ENCODE measurements around the gene XDH.
A peak's percentile ranks its signal among the peaks of the same experiment; 100 is the strongest.

The XDH gene

DNA sequence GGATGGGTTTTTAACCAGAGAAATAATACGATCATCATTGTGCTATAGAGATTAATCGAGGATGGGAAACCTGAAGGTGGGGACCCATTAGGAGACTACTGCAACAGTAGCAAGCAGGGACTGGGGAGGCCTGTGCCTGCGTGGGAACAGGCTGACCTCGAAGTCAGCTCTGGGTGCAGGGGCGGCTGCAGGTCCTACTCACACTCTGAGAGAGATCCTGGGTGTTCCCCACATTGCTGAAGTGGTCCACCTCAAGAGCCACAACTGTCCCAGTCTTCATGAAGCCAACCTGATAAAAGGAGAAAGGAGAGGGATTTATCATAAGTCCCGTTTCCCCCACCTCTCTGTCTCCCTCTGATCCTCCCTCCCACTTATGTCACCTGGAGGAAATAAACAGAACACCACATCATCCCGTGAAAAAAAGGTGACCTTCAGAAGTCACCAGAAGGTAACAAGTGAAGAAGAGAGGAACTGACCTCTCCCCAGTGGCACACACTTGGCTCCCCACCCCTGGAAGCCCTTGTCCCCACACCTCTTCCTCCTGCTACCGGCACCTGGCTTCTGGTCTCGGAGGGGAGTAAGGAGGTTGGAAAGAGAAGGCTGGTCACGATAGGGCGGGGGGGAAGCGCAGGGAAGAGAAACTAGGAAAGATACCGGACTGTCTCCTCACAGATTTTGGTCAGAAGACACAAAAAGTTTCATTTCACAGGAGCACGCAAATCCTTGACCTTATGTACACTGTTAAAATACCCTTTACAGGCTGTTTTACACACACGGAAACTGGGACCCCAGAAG, 50.4 kb downstream of the XDH start:
- DNase-seq = no peak

DNA sequence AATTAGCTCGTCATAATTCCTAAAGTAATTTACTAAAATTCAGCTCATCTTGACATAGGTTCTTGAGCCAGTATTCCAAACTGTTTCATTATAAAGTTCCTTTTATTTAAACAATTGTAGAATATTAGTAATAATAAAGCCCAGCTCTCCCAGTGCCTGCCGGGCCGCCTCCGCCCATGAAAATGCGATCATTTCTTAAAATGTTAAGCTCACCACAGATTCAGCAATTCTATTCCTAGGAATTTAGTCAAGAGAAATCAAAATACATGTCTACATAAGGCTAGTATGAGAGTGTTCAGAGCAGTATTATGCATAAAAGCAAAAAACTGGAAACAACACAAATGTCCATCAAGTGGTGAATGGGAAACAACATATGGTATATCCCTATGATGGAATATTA, 52.0 kb downstream of the XDH start:
- no peak for DNase-seq

DNA sequence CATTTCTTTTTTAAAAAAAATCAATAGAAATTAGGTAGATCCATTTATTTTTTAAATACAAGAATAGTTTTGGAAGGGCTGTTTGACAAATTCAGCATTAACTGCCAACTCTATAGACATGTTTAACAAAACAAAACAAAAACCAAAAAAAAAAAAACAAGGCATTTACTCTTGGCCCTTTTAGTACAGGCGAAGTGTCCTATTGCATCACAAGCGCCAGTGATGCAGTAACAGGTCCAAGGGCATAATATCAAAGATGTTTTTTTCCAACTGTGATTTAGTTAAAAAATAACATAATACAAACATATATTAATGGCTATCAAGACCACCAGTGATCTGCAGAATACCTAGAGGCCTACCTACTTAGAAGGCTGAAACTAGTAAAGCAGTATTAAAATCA, 55.3 kb downstream of the XDH start:
- no peak for DNase-seq

DNA sequence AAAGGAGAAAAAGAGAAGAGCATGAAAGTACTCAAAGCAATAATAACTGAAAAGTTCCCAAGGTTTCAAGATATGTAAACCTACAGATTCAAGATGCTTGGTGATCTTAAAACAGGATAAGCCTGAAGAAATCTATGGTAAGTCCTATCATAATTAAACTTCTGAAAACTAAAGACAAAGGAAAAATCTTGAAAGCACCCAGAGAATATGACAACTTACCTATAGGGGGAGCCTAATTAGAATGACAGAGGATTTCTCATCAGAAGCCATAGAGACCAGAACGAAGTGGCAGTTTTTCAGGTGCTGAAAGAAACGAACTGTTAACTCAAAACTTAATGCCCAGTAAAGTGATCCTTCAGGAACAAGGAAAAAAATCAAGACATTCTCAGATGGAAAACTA, 59.7 kb downstream of the XDH start:
- DNase-seq = no peak

DNA sequence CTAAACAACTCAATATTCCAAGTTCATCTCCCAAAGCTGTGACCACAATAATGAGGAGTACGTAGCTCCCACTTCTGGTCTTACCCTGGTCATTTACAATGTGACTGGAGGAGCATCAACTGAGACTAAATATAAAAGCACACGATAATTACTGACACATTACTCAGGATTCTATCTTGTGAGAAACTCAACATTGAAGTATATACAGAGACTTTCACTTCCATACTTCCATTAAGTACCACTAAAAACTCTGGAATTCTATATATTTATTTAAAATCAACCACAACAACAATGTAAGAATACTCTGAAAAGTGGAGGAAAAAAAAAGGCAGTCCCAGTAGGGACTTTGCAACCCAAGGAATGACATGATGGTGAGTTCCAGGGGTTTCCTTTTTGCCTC, 61.4 kb downstream of the XDH start:
- DNase-seq = no peak

DNA sequence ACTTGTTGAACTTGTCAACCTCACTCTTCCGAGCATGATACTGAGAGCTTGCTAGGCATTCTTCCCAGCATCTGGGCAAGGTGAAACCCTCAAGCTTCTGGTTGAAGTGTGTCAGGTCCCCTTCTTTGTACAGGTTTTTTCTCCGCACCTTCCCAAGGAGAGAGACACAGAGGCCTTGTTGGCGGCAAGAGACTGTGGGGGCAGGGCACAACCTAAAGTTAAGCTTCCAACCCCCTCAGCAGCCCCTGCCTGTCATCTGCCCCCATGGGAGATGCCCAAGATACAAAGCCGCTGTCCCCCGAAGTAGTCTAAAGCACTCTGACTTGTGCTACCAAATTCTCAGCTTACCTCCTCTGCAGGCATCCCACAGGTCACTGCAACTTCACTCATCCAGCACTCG, 64.9 kb downstream of the XDH start:
- DNase-seq = no peak

DNA sequence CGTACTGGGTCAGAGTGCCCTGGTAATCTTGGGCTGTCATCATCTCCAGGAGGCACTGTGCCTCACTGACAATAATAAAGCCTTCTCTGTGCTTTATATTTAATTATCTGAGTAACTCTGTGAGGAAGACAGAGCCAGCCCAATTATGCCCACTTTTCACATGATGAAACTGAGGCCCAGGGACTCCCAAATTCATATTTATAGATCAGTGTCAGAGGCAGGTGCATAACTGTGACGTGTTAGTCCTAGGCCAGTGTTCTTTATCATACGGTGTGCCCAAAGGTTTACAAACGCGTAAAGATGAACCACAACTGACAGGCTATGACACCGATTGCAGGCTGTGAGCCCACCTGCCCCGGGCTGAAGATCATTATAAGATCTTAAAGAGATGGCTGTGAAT, 65.4 kb downstream of the XDH start:
- DNase-seq = no peak

DNA sequence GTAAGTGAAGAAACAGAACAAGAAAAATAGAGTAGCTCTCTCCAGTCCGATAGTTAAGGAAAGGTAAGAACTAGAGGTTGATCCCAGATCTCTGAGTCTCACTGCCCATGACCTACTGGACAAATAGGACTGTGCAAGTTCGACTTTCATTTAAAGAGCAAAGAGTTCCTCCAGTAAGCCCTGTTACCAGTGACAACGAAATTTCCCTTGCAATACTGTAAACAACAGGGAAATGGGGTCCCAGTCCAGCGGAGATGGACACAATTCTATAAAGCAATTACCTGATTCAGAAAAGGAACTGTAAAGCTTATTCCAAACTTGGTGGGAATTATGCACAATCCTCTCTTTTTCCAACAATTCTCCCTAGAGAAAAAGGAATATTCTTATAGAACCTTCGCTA, 65.9 kb downstream of the XDH start:
- no peak for DNase-seq

DNA sequence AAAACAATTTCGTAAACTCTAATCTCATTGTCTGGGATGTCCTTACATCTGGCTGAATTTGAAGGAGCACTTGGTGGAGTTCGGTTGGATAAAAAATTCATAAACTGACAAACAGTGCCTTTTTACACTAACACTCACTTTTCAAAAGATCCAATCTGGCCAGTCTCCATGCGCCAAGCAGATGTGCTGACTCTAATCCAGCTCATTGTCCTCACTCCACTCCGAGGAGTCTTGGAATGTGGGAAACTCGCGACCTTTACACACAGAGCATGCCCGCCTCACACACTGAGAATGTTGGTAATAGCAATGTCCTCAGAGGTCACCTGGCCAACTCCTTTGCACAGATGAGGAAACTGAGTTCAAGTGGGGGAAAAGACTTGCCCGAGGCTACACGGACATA, 66.8 kb downstream of the XDH start:
- no peak for DNase-seq

DNA sequence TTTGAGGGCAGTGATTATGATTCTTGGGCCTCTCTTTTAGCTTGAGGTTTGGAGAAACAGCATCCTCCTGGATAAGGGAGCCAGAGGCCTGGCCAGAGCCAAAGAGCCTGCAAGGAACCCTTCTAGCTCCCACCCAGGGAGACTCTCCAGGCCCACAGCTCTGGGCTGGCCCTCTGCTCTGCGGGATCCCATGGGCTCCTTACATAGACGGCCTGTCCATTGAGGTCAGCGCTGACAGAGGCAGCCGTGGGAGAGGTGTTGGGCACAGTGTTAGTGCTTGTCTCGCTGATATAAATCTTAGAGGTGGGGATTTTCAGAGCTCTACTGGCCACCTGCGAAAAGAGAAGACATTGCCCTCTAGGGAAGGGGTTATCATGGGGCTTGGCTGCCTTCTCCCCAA, 67.2 kb downstream of the XDH start:
- DNase-seq = no peak

DNA sequence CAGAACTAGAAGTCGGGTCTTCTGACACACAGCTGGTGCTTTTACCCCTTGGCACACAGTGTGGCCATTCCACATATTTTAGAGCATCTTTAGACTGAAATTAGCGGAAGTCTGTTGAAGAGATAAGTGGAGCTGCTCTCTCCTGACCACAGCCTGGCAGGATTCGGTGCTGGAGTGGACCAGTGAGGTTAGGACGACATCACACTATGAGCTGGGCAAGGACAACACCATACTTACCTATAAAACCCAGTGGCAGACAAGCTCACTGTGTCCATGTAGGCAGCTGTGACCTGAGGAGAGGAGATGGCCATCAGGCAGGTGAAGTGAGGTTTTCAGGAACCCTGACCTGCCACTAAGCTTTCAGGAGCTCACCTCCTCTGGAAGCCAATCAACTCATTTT, 70.1 kb downstream of the XDH start:
- no peak for DNase-seq

DNA sequence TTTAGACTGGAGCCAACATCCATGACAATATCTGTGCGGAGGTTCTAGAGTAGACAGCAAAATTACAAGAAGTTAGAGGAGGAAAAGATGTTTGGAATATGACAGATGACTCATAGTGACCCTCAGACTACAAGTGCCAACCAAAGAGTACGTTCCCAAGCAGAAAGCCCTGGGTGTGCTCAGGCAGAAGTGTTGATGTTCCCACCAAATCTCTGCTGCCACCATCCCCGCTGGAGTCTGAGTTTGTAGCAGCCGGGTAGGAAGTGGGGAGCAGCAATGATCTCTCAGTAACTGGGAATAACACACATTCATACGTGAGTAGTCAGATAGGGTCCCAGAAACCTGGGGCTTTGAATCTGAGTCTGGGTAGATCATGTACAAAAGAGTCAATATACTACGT, 73.2 kb downstream of the XDH start:
- DNase-seq = no peak

DNA sequence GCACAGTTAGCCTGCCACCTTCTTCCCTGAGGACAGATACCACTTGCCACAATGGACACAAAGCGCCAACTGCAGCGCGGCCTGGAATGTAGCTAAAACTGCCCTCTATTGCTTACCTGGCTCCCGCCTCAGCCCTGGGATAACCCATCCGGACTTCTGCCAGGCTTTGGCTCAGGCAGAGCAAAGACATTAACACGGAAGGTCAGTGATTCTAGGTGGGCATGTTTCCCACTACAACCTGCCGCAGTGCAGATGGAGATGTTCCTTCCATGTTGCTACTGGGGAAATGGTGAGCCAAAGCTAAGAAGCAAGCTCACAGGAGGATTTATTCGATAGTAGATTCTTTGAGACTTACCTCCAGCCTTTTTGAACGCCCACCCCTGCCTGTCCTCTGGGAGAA, 74.8 kb downstream of the XDH start:
- DNase-seq = no peak

DNA sequence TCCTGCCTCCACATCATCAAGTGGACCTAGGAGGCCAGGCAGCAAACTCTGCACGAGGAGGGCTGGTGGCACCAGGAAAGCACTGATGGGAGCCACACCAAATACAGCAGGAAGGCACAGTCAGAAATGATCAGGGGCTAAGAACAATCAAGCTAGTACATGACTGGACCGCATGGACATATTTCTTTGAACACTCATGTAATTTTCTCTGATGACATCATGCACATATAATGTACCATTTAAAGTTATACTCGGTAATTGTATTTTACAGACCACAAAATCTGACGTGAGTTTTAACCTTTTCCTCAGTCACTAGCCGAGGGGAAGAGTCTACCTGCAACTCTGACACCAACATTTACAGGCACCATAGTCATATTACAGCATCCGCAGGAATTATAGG, 76.7 kb downstream of the XDH start:
- DNase-seq = no peak

DNA sequence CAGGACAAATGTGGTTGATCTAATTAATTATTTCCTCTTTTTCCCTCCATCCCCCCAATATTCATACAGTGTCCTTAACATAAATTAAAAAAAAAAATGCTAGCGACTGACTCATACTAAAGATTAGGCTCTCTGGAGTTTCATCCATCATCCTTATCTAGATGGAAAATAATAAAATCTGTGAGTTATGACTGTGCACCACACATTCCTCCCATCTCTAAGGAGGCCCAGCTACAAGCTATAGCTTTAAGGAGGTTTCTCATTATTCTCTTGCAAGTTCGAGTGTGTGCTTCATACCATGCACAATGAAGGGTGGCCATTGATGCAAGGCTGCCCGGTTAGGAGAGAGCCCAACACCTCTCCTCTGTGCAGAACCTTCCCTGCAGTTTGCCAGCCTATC, 77.3 kb downstream of the XDH start:
- no peak for DNase-seq

DNA sequence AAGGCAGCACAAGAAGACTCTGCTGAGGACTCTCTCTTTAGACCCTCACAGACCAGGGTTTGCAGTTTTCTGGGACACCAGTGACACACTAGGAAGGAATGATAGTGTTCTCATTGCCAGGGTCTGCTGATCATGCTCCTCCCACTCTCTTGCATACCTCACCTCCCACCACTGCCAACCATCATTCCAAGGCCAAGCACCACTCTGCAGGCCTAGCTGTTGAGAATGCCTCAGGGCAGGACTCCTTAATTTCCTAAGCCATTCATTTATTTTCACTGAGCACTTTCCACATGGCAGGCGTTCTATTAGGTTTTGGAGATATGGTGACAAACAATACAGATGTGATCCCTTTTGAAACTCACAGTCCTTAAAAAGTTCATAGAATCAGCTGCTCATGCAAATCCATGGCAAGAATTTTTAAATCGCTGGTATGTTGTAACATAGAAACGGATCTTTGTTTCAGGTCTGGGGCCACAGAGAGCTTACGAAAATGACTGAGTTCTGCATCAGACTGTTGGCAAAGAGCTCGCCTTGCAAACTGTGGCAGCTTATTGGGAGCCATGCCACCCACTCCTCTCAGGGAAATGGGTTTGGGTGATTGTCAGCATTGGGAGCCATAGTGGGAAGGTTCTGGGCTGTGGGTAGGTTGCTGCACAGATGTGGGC, 78.5 kb downstream of the XDH start:
- DNase-seq = no peak

DNA sequence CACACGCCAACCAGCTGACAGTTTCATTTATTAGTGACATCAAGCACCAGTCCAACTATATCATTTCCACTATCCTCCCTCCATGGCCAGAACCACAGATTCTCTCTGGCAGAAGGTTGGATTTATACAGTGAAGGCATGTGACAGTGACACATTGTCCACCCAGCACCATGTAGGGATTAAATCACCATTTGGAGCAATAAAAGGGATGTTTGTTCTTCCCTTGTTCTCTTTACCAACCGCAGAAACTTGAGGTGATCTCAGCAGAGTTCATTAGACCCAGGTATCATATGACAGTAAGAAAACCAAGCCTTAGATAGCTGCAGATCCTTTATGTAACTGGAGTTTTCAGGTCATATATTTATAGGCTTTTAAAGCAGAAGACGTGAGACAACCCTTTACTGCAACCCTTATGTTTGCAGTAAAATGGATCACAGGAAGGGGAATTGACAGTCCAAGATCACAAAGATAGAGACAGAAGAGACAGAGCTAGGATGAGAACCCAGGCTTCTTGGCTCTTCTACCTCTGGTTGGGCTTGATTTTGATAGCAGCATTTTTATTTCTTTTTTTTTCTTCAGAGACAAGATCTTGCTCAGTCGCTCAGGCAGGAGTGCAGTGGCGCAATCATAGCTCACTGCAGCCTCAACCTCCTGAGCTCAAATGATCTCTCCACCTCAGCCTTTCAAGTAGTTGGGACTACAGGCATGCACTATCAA, 80.1 kb downstream of the XDH start:
- DNase-seq = no peak

DNA sequence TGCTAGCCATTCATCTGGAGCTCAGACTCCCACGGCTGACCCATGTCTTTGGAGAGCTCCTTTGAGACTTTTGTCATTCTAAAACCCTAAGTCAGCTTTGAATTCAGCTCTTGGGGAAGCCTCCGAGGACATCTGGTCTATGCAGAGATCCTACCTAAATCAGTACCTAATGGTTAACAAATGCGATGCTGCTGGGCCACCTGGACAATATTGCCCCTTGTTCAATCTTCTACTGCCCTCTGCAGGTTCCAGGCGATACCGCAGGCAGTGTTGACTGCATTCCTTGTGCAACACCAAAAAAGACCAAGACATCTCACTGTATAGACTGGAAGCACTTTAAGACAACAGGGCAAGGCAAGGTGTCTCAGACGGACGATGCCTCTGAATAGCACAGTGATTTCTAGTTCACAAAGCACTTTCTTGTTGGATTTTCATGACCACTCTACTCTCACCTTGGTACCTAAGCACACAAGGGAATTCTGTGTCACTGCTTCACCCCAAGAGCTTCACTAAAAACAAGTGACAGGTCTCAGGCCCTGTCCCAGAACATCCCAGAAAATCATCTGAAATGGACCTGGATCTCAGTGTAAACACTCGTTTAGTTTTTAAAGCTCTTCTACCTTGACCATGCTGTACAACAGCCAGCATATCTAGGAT, 80.9 kb downstream of the XDH start:
- peak; percentile 76 for DNase-seq

DNA sequence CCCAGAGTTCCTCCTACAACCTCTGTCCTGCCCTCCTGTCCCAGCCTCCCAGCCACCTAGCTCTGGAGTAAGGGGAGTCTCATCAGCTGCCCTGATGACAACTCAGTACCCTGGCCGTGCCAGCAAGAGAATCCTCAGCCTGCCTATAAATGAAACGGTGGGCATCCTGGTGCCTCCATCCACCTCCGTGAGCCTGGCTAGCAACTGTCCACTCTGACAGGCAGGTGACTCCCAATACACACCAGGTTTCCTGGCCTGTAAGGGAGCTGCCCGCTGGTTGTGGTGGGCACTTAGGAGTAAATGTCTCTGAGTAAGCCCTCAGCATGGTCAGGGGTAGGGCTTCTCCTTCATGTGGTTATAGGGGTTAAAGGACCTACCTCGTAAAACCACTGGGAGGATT, 81.5 kb downstream of the XDH start:
- no peak for DNase-seq

DNA sequence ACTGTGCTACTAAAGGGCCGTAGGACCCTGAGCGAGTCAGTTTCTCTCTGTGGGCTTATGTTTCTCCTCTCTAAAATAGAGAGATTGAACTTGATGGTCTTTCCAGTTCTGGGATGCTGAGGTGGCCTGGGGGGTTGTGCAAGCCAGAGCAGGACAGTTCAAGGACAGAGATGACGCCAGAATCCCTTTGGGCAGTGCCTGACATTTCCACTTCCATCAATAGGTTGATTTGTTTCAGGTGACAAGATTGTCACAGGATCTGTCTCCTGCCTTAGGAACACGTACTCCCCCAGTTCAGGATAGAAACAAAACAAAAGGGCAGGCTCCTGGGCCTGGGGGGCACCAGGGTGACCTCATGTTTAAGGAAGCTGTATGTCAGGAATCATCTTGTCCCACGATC, 82.0 kb downstream of the XDH start:
- DNase-seq = no peak

DNA sequence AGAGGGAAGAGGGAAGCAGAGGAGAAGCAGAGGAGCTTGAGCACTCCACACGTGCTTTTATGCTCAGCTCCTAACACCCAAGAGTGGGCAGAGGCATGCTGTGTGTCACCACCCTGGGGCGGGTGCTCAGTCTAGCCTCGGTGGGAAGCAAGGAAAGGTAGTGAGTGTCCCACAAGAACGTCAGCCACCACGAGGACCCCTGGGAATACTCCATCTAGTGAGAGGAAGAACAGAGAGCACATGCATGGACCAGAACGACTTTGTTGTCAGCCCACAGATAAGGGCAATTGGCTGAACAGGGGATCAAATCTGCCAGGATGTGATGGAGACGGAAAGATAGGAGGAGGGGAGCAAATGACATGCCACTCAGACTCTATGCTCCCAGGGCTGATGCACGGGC, 83.4 kb downstream of the XDH start:
- DNase-seq = no peak

DNA sequence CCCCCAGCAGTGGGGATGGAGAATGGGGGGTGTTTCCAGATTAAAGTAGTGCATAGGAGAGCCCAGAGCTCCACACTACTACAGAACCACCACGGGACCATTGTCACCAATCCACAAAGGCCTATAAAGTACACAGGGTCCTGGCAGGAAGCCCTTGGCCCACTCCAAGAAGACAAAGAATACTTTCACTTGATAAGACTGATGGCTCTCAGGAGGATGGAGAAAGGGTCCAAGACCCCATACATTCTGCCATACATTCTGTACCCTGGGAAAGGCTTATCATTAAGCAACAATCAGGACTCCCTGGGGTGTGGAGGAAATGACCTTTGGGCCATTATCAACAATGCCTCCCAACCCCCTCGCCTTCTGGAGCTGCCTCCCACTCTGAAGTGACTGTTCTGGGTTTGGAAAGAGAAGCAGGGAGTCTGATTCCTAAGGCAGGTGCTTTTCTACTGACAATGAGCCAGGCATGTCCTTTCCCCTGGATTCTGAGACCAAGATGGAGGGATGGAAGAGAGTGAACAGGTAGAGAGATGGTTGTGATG, 85.4 kb downstream of the XDH start:
- DNase-seq = no peak

DNA sequence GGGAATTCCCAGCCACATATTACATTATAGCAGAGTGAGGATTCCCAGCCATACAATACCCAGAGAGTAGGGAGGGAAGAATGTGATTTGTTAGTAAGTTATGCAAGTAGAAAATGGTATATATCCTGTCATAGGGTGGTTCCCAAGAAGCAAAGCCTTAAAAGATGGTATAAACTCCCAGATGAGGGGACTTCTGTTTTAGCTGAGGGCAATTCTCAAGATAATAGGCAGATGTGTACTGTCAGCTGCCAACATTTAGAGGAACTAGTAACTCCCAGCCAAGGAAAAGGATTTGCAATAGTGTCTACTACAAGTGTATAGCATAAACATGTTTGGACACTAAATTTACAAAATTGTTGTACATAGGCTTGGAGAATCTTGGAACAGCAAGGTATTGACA, 86.5 kb downstream of the XDH start:
- no peak for DNase-seq
